Duodenal mucosa (tissue), 2 donors: Measurements from ENCODE around the gene TVP23B.
A peak's percentile ranks its signal among the peaks of the same experiment; 100 is the strongest.

Experiments used
- H3K27ac ChIP-seq: one replicate; pipeline ENCODE4 v1.7.0; 2013; ENCODE audit warnings: low read depth, low read length
- H3K27me3 ChIP-seq, 2 donors: one replicate each; pipeline ENCODE4 v1.7.0; 2013; ENCODE audit warnings: low read length in 2 of 2, control low read depth in 1 of 2; ENCODE audit not compliant: insufficient read depth in 2 of 2, control insufficient read depth in 1 of 2
- H3K36me3 ChIP-seq, 2 donors: one replicate each; pipeline ENCODE4 v1.7.0; 2013; ENCODE audit warnings: low read length in 2 of 2, control low read depth in 1 of 2; ENCODE audit not compliant: insufficient read depth in 2 of 2, control insufficient read depth in 1 of 2
- H3K4me1 ChIP-seq, 2 donors: one replicate each; pipeline ENCODE4 v1.7.0; 2013; ENCODE audit warnings: low read length in 2 of 2, control low read depth in 1 of 2; ENCODE audit not compliant: insufficient read depth in 2 of 2, control insufficient read depth in 1 of 2
- H3K4me3 ChIP-seq, 2 donors: one replicate each; pipeline ENCODE4 v1.7.0; 2013; ENCODE audit warnings: low read length in 2 of 2, low read depth in 1 of 2
- H3K9ac ChIP-seq, 2 donors: one replicate each; pipeline ENCODE4 v1.7.0; 2013; ENCODE audit warnings: low read length in 2 of 2, low read depth in 1 of 2
- H3K9me3 ChIP-seq, 2 donors: one replicate each; pipeline ENCODE4 v1.7.0; 2013; ENCODE audit warnings: low read length in 2 of 2, control low read depth in 1 of 2; ENCODE audit not compliant: control insufficient read depth in 1 of 2

The TVP23B gene

GRCh38 chr17:18851201-18851600 lies 70.2 kb downstream of the TVP23B start:
- Histone ChIP-seq H3K27ac (no peak overlapping the region), H3K4me1 (peaks cover 3 to 6% of the 10 kb centered on the region in 2 donors), H3K4me3 (no peak overlapping the region), H3K9ac (no peak overlapping the region), H3K36me3 (no peaks in the 10 kb centered on the region), H3K9me3 (no peaks in the 10 kb centered on the region), H3K27me3 (no peaks in the 10 kb centered on the region)

- no peak overlapping the region for H3K27ac ChIP-seq
- no peak overlapping the region for H3K4me3 ChIP-seq
- no peaks in the 10 kb centered on the region for H3K36me3 ChIP-seq
- no peaks in the 10 kb centered on the region for H3K27me3 ChIP-seq
- H3K9ac ChIP-seq, result no peak overlapping the region
- peaks cover 16 to 21% of the 10 kb centered on the region in 2 donors for H3K4me1 ChIP-seq
- no peaks in the 10 kb centered on the region for H3K9me3 ChIP-seq
Observed at GRCh38 chr17:18854956-18855355, 74.0 kb downstream of the TVP23B start.

GRCh38 chr17:18855831-18856569 lies 75.0 kb downstream of the TVP23B start:
- H3K9me3 ChIP-seq, result no peaks in the 10 kb centered on the region
- H3K4me1 ChIP-seq, result peaks cover 16 to 27% of the 10 kb centered on the region in 2 donors
- H3K4me3 ChIP-seq, result peak overlapping the region; percentile 74 to 89
- peak overlapping the region; percentile 64 to 73 for H3K9ac ChIP-seq
- H3K27ac ChIP-seq, result peak overlapping the region; percentile 61
- no peaks in the 10 kb centered on the region for H3K36me3 ChIP-seq
- H3K27me3 ChIP-seq, result no peaks in the 10 kb centered on the region
